Adrenal gland (tissue), 12 donors: ENCODE measurements around the gene ABCA4. TPM values are rescaled to one million over a fixed set of nuclear protein-coding genes. Genes with fewer than 3 reads are reported as not detected.

Experiments used
- DNase-seq, 7 donors: peaks; one replicate each; pipeline ENCODE4 v3.0.0-alpha.2; 2019 to 2020
- H3K27ac ChIP-seq, 5 donors: fragments of 200-600 bp; sonication (generic) in 4 of 5; 1 replicate in 3 of 5; 2 replicates in 2 of 5; pipeline versions ENCODE4 v1.5.1 to v1.8.0; 2016 to 2020; ENCODE audit warnings: mild to moderate bottlenecking in 1 of 5
- H3K27me3 ChIP-seq: fragments of 200-600 bp; 2 replicates; pipeline ENCODE4 v1.8.0; 2021
- H3K36me3 ChIP-seq, 2 donors: fragments of 200-600 bp; replicated peaks in 1 of 2; 1 replicate in 1 of 2; 2 replicates in 1 of 2; pipeline versions ENCODE4 v1.5.1 to v1.8.0; 2018 to 2022
- H3K4me1 ChIP-seq, 2 donors: fragments of 200-600 bp; replicated peaks in 1 of 2; 1 replicate in 1 of 2; 2 replicates in 1 of 2; pipeline versions ENCODE4 v1.5.1 to v1.8.0; 2018 to 2021
- H3K4me3 ChIP-seq, 4 donors: fragments of 200-600 bp; sonication (generic) in 3 of 4; one replicate each; pipeline ENCODE4 v1.5.1; 2016 to 2018
- H3K9me3 ChIP-seq, 3 donors: fragments of 200-600 bp; sonication (generic) in 1 of 3; replicated peaks in 1 of 3; 1 replicate in 2 of 3; 2 replicates in 1 of 3; pipeline versions ENCODE4 v1.5.1 to v1.8.0; 2016 to 2021
- CTCF ChIP-seq, 6 experiments: fragments of 450-650 bp in 4 of 6; fragments of 200-600 bp in 2 of 6; sonication (generic) in 1 of 6; IDR thresholded peaks; 1 replicate in 5 of 6; 2 replicates in 1 of 6; pipeline versions ENCODE4 v1.5.1 to v1.8.0; 2016 to 2021; ENCODE audit warnings: antibody characterized with exemption in 6 of 6, mild to moderate bottlenecking in 2 of 6, moderate library complexity in 1 of 6
- POLR2A ChIP-seq, 2 donors: fragments of 450-650 bp; IDR thresholded peaks; one replicate each; pipeline ENCODE4 v1.6.1; 2017; ENCODE audit warnings: antibody characterized with exemption in 2 of 2, mild to moderate bottlenecking in 2 of 2, moderate library complexity in 1 of 2
- WGBS, 4 donors: extraction: QIAGEN DNeasy Blood & Tissue Kit in 2 of 4; methylation state at CpG; one replicate each; pipeline versions ENCODE4 v1.1.5 to v1.1.7; 2013 to 2017; 5-methylcytosine and 5-hydroxymethylcytosine counted together
- intact Hi-C, 2 donors: fragments of 100-400 bp; cut with DNase I; formaldehyde crosslinking; loops; one replicate each; pipeline versions ENCODE4 v1.14.1 to v1.15.0; 2022 to 2023
- polyA plus RNA-seq, 3 donors: library from polyadenylated mRNA; stranded (reverse); fragments of 200-250 nt in 2 of 3; fragments of 350-450 nt in 1 of 3; fragmentation: Illumina TruSeq in 1 of 3; extraction: RNeasy Lipid Tissue Mini Kit (QIAGEN cat#74804) in 1 of 3; gene quantifications; one replicate each; pipeline ENCODE4 v1.2.3, GENCODE V29; 2013 to 2014
- total RNA-seq, 9 donors: library from RNA; depleted of rRNA in 4 of 9; stranded (reverse); fragments of >200 nt in 4 of 9; fragments of 120-200 nt in 1 of 9; fragmentation: NEBNext Ultra II Directional in 1 of 9; extraction: Animal tissue kit (Norgen Biotek cat#: 25700) in 1 of 9; gene quantifications; one replicate each; pipeline versions ENCODE4 v1.1.0 to v1.2.4, GENCODE V29; 2013 to 2023
- donor health status: healthy with polysubstance abuse.
- donor health status: Bipolar disorder and iron deficiency.
- donor health status: DM: yes; HTN: yes; CAD: no.
- donor health status: DM: no; HTN: no; CAD: no.
- donor health status: DM: no; HTN: no; CAD: no.
- donor health status: DM: yes; HTN: yes; CAD: no.

The ABCA4 gene
- total and polyA plus RNA-seq, 12 donors: 0.04 to 1.9 (median 0.14) TPM; not detected in 1

- no peaks in the 10 kb centered on the region for H3K27me3 ChIP-seq
- no peaks in the 10 kb centered on the region for H3K36me3 ChIP-seq
- WGBS, 4 donors: 38 to 49% (median 41%) methylated on average over 2 of the region's 2 CpGs
- H3K9me3 ChIP-seq: no peaks in the 10 kb centered on the region
- TF ChIP-seq POLR2A (IDR thresholded peaks at IDR 0.05): no peak
- TF ChIP-seq CTCF (IDR thresholded peaks at IDR 0.05): no peak
- H3K4me1 ChIP-seq: peaks cover 26 to 41% of the 10 kb centered on the region in 2 donors
- intact Hi-C loops: no loop called here
- DNase-seq: no peak
- no peak overlapping the region for H3K4me3 ChIP-seq
- peak overlapping the region in 3 of 5 donors; percentile 43 to 81 (median 50) for H3K27ac ChIP-seq
Measured at GRCh38 chr1:94069919-94070285, 51.0 kb downstream of the ABCA4 start.

- H3K36me3 ChIP-seq: no peaks in the 10 kb centered on the region
- H3K27ac ChIP-seq: peak overlapping the region in 3 of 5 donors; percentile 43 to 81 (median 50)
- intact Hi-C loops: no loop called here
- H3K4me3 ChIP-seq: no peak overlapping the region
- H3K27me3 ChIP-seq: no peaks in the 10 kb centered on the region
- no peak for TF ChIP-seq CTCF (IDR thresholded peaks at IDR 0.05)
- no peak for TF ChIP-seq POLR2A (IDR thresholded peaks at IDR 0.05)
- WGBS, 4 donors: 42 to 46% (median 44%) methylated on average over 16 of the region's 16 CpGs
- DNase-seq: peak in 6 of 7 donors; percentile 27 to 69 (median 47)
- H3K9me3 ChIP-seq: no peaks in the 10 kb centered on the region
- H3K4me1 ChIP-seq: peaks cover 26 to 41% of the 10 kb centered on the region in 2 donors
Measured at GRCh38 chr1:94068999-94069918, 51.7 kb downstream of the ABCA4 start.

- intact Hi-C loops: no loop called here
- WGBS, 4 donors: 66 to 71% (median 68%) methylated on average over 6 of the region's 6 CpGs
- peak overlapping the region in 3 of 5 donors; percentile 43 to 81 (median 50) for H3K27ac ChIP-seq
- no peaks in the 10 kb centered on the region for H3K27me3 ChIP-seq
- H3K9me3 ChIP-seq: no peaks in the 10 kb centered on the region
- H3K4me1 ChIP-seq: peaks cover 31 to 47% of the 10 kb centered on the region in 2 donors
- H3K36me3 ChIP-seq: no peaks in the 10 kb centered on the region
- no peak overlapping the region for H3K4me3 ChIP-seq
- no peak for TF ChIP-seq CTCF (IDR thresholded peaks at IDR 0.05)
- TF ChIP-seq POLR2A (IDR thresholded peaks at IDR 0.05): no peak
- DNase-seq: peak in 5 of 7 donors; percentile 52 to 62 (median 56)
Measured at GRCh38 chr1:94068096-94068998, 52.6 kb downstream of the ABCA4 start.

- TF ChIP-seq CTCF (IDR thresholded peaks at IDR 0.05): no peak
- TF ChIP-seq POLR2A (IDR thresholded peaks at IDR 0.05): no peak
- Histone ChIP-seq H3K4me1 (peaks cover 31 to 47% of the 10 kb centered on the region in 2 donors), H3K27ac (peak overlapping the region in 1 of 5 donors; percentile 10)
Measured at GRCh38 chr1:94067196-94067595, 53.8 kb downstream of the ABCA4 start.

More at GRCh38 chr1:94067196-94067595, 53.8 kb downstream of the ABCA4 start:
- Histone ChIP-seq H3K9me3 (no peaks in the 10 kb centered on the region), H3K36me3 (no peaks in the 10 kb centered on the region), H3K27me3 (no peaks in the 10 kb centered on the region), H3K4me3 (no peak overlapping the region)
- no peak for DNase-seq
- intact Hi-C loops: no loop called here
- WGBS, 4 donors: 84 to 90% (median 86%) methylated on average over 3 of the region's 3 CpGs
